HUDEP-2 (cell line): ENCODE data around the gene ADGRG7.

Source experiments
- DNase-seq, 76 experiments: peaks; one replicate each; lab custom pipeline; 2025; ENCODE audit not compliant: unreplicated experiment in 76 of 76; lab: John Stamatoyannopoulos, UW

ADGRG7 gene

GRCh38 chr3:100726706-100727105 lies 117.3 kb downstream of the ADGRG7 start:
- DNase-seq = no peak

- DNase-seq = no peak
These were observed 121.1 kb downstream of the ADGRG7 start for GRCh38 chr3:100730524-100730923.

GRCh38 chr3:100732435-100732834 lies 123.0 kb downstream of the ADGRG7 start:
- no peak for DNase-seq

GRCh38 chr3:100737334-100737733 lies 127.9 kb downstream of the ADGRG7 start:
- DNase-seq = peak in 11 of 76 experiments; percentile 2 to 26 (median 14)

- DNase-seq = no peak
These were observed 130.8 kb downstream of the ADGRG7 start for GRCh38 chr3:100740207-100740606.

GRCh38 chr3:100743535-100743934 lies 134.1 kb downstream of the ADGRG7 start:
- DNase-seq = no peak

GRCh38 chr3:100744671-100745070 lies 135.3 kb downstream of the ADGRG7 start:
- DNase-seq = no peak
